ENCODE results near the gene PALLD.

The PALLD gene

GRCh38 chr4:168504526-168504925 is 7.7 kb downstream of the PALLD start:
- Histone ChIP-seq H2AFZ (ENCODE audit: low read length) (no peak overlapping the region), H3K4me2 (ENCODE audit: low read depth, low read length) (no peak overlapping the region), H3K4me1 (ENCODE audit: low read length) (no peaks in the 10 kb centered on the region), H3K9ac (ENCODE audit: low read length) (no peak overlapping the region), H3K79me2 (ENCODE audit: low read length) (no peaks in the 10 kb centered on the region), H4K20me1 (ENCODE audit: insufficient read depth, low read length) (no peaks in the 10 kb centered on the region), H3K36me3 (replicated peaks; ENCODE audit: insufficient read depth, low read length) (no peaks in the 10 kb centered on the region), H3K4me3 (ENCODE audit: low read length) (no peak overlapping the region), H3K27me3 (replicated peaks; ENCODE audit: insufficient read depth, low read length) (no peaks in the 10 kb centered on the region), H3K9me3 (replicated peaks; ENCODE audit: insufficient read depth, low read length) (no peaks in the 10 kb centered on the region), H3K9me2 (replicated peaks; ENCODE audit: insufficient read depth, low read length) (no peaks in the 10 kb centered on the region), H3K27ac (ENCODE audit: low read length) (no peak overlapping the region), H3F3A (ENCODE audit: insufficient read depth, low read length) (no peaks in the 10 kb centered on the region)
- TF ChIP-seq CTCF (IDR thresholded peaks at IDR 0.05; ENCODE audit: low read length) = no peak
- TF ChIP-seq EZH2 (optimal IDR thresholded peaks at IDR 0.05; ENCODE audit: low read depth, low read length) = no peak
- no peak for TF ChIP-seq EZH2phosphoT487 (IDR thresholded peaks at IDR 0.05; ENCODE audit: low read length)
- no peak for DNase-seq

- H3K9me2 ChIP-seq (replicated peaks; ENCODE audit: insufficient read depth, low read length) = no peaks in the 10 kb centered on the region
- H4K20me1 ChIP-seq (ENCODE audit: insufficient read depth, low read length) = no peaks in the 10 kb centered on the region
- H3K4me1 ChIP-seq (ENCODE audit: low read length) = no peaks in the 10 kb centered on the region
- no peaks in the 10 kb centered on the region for H3K79me2 ChIP-seq (ENCODE audit: low read length)
- no peaks in the 10 kb centered on the region for H3K27me3 ChIP-seq (replicated peaks; ENCODE audit: insufficient read depth, low read length)
- H3K36me3 ChIP-seq (replicated peaks; ENCODE audit: insufficient read depth, low read length) = no peaks in the 10 kb centered on the region
- no peak overlapping the region for H2AFZ ChIP-seq (ENCODE audit: low read length)
- H3K9me3 ChIP-seq (replicated peaks; ENCODE audit: insufficient read depth, low read length) = no peaks in the 10 kb centered on the region
- no peak overlapping the region for H3K27ac ChIP-seq (ENCODE audit: low read length)
- no peak overlapping the region for H3K4me3 ChIP-seq (ENCODE audit: low read length)
- no peaks in the 10 kb centered on the region for H3F3A ChIP-seq (ENCODE audit: insufficient read depth, low read length)
- H3K4me2 ChIP-seq (ENCODE audit: low read depth, low read length) = no peak overlapping the region
- H3K9ac ChIP-seq (ENCODE audit: low read length) = no peak overlapping the region
- TF ChIP-seq CTCF (IDR thresholded peaks at IDR 0.05; ENCODE audit: low read length) (no peak), EZH2phosphoT487 (IDR thresholded peaks at IDR 0.05; ENCODE audit: low read length) (no peak)
- no peak for DNase-seq
Measured at GRCh38 chr4:168506014-168506413, 9.2 kb downstream of the PALLD start.

DNA sequence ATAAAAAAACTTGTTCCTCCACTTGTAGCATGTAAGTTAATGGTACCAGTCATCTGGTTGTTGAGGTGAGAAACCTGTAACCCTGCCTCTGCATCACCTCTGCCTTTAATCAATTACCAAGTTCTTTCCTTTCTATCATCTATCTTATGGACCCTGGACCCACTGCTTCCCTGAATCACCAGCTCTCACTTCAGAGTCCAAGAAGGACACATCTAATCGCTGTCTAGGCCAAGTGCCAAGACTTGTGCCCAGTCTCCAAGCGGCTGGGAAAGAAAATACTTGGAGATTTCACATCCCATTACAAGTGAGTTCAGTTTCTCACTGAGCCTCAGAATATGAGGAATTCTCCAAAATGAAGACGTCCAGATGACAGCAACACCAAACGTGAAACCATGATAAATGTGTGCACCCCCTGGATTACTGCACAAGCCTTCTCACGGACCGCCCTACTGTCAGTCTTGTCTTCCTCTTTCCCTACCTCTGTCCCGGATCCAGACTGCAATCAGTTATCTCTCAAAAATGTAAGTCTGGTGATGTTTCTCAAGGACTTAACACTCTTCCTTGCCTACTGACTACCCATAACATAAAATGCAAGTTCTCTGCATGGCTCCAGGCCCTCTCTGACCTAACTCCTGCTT is 10.4 kb downstream of the PALLD start:
- TF ChIP-seq EZH2 (optimal IDR thresholded peaks at IDR 0.05; ENCODE audit: low read depth, low read length) (no peak), EZH2phosphoT487 (IDR thresholded peaks at IDR 0.05; ENCODE audit: low read length) (no peak), CTCF (IDR thresholded peaks at IDR 0.05; ENCODE audit: low read length) (no peak)
- Histone ChIP-seq H3K4me2 (ENCODE audit: low read depth, low read length) (no peak overlapping the region), H2AFZ (ENCODE audit: low read length) (no peak overlapping the region), H4K20me1 (ENCODE audit: insufficient read depth, low read length) (no peaks in the 10 kb centered on the region), H3K4me3 (ENCODE audit: low read length) (no peak overlapping the region), H3K4me1 (ENCODE audit: low read length) (no peaks in the 10 kb centered on the region), H3F3A (ENCODE audit: insufficient read depth, low read length) (no peaks in the 10 kb centered on the region), H3K27ac (ENCODE audit: low read length) (no peak overlapping the region), H3K9me3 (replicated peaks; ENCODE audit: insufficient read depth, low read length) (no peaks in the 10 kb centered on the region), H3K36me3 (replicated peaks; ENCODE audit: insufficient read depth, low read length) (no peaks in the 10 kb centered on the region), H3K79me2 (ENCODE audit: low read length) (no peaks in the 10 kb centered on the region), H3K27me3 (replicated peaks; ENCODE audit: insufficient read depth, low read length) (no peaks in the 10 kb centered on the region), H3K9ac (ENCODE audit: low read length) (no peak overlapping the region), H3K9me2 (replicated peaks; ENCODE audit: insufficient read depth, low read length) (no peaks in the 10 kb centered on the region)
- DNase-seq = no peak
